ENCODE measurements around the gene GFOD1. TPM values are rescaled to one million over a fixed set of nuclear protein-coding genes. Genes with fewer than 3 reads are reported as not detected.

The GFOD1 gene
- total and polyA plus RNA-seq, 10 of the 15 experiments (the other 5 are each of a cell fraction or from before 2014, with no cell fraction given), result 6.5 to 41.4 (median 16.0) TPM

DNA sequence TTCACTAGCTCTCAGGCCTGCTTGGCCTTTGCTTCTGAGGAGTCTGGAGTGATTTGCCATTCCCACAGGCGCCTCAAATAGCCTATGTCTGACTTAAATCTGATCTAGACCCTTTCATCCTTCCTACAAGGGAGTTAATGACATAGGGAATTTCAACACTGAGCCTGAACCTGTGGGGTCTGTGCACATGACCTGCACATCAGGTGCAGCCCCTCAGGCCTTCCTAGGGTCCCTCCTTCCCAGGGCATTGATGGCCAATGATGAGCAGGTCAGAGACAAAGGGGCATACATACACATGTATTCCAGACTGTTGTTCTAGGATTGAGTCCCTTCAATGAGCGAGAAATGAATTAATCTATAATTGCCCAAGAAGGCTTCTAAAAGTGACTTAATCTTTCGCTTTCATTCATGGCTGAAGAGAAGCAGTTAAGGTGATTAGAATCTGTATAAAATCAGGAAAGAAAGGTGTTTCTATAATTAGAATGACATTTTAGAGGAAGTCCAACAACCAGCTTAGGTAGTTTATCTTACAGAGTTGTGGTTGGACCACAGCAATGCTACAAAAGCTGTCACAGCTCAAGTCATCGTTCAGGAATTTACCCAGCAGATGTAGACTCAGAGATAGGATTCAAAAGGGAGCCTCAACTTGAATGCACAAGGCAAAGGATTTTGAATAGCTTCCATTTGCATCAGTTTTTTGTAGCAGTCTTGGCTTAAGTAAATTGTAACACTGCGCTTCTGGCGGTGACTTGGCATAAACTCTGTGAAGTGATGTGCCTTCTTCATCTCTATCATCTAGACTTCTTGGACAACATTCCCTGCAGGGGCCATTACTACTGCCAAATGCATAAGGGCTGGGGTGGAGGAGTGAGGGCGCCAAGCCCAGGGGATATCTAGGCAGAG is 132.1 kb downstream of the GFOD1 start (continued):
- TF ChIP-seq TCF7 (IDR thresholded peaks at IDR 0.05; ENCODE audit: borderline replicate concordance) (no peak), SMARCA5 (IDR thresholded peaks at IDR 0.05) (peak; percentile 95), TCF12 (IDR thresholded peaks at IDR 0.05; ENCODE audit: low read depth, low read length) (no peak), HDAC6 (IDR thresholded peaks at IDR 0.05; ENCODE audit: unreplicated experiment) (no peak), NR2C2 (IDR thresholded peaks at IDR 0.05; ENCODE audit: borderline replicate concordance, control insufficient read depth, insufficient read length, low read depth) (no peak), SUZ12 (IDR thresholded peaks at IDR 0.05; ENCODE audit: unreplicated experiment) (no peak), MXI1 (IDR thresholded peaks at IDR 0.05; ENCODE audit: low read depth, low read length) (peak; percentile 31; the same call in 1 of the 2 replicates), ATF7 (IDR thresholded peaks at IDR 0.05; ENCODE audit: low read depth) (0 out of 2 replicates have a peak, but pooled peaks have one; percentile 28), RB1 (IDR thresholded peaks at IDR 0.05; ENCODE audit: borderline replicate concordance) (no peak), NKRF (conservative IDR thresholded peaks at IDR 0.05) (no peak), PAX5 (IDR thresholded peaks at IDR 0.05; ENCODE audit: borderline replicate concordance, low read depth, low read length) (peak; percentile 32; the same call in 1 of the 2 replicates), BACH1 (IDR thresholded peaks at IDR 0.05; ENCODE audit: borderline replicate concordance) (no peak), USF2 (IDR thresholded peaks at IDR 0.05; ENCODE audit: borderline replicate concordance, low read depth, low read length) (no peak), EED (IDR thresholded peaks at IDR 0.05; ENCODE audit: low read depth) (peak; percentile 73; the same call in 1 of the 2 replicates), SREBF1 (IDR thresholded peaks at IDR 0.05; ENCODE audit: low read length) (no peak)
- TF ChIP-seq, protein P1, sequence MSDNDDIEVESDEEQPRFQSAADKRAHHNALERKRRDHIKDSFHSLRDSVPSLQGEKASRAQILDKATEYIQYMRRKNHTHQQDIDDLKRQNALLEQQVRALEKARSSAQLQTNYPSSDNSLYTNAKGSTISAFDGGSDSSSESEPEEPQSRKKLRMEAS (IDR thresholded peaks at IDR 0.05; ENCODE audit: low read depth, low read length), result no peak
- TF ChIP-seq, protein P2, sequence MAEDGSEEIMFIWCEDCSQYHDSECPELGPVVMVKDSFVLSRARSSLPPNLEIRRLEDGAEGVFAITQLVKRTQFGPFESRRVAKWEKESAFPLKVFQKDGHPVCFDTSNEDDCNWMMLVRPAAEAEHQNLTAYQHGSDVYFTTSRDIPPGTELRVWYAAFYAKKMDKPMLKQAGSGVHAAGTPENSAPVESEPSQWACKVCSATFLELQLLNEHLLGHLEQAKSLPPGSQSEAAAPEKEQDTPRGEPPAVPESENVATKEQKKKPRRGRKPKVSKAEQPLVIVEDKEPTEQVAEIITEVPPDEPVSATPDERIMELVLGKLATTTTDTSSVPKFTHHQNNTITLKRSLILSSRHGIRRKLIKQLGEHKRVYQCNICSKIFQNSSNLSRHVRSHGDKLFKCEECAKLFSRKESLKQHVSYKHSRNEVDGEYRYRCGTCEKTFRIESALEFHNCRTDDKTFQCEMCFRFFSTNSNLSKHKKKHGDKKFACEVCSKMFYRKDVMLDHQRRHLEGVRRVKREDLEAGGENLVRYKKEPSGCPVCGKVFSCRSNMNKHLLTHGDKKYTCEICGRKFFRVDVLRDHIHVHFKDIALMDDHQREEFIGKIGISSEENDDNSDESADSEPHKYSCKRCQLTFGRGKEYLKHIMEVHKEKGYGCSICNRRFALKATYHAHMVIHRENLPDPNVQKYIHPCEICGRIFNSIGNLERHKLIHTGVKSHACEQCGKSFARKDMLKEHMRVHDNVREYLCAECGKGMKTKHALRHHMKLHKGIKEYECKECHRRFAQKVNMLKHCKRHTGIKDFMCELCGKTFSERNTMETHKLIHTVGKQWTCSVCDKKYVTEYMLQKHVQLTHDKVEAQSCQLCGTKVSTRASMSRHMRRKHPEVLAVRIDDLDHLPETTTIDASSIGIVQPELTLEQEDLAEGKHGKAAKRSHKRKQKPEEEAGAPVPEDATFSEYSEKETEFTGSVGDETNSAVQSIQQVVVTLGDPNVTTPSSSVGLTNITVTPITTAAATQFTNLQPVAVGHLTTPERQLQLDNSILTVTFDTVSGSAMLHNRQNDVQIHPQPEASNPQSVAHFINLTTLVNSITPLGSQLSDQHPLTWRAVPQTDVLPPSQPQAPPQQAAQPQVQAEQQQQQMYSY (CRISPR knock-in tag; IDR thresholded peaks at IDR 0.05), result no peak
- TF ChIP-seq, protein P3, sequence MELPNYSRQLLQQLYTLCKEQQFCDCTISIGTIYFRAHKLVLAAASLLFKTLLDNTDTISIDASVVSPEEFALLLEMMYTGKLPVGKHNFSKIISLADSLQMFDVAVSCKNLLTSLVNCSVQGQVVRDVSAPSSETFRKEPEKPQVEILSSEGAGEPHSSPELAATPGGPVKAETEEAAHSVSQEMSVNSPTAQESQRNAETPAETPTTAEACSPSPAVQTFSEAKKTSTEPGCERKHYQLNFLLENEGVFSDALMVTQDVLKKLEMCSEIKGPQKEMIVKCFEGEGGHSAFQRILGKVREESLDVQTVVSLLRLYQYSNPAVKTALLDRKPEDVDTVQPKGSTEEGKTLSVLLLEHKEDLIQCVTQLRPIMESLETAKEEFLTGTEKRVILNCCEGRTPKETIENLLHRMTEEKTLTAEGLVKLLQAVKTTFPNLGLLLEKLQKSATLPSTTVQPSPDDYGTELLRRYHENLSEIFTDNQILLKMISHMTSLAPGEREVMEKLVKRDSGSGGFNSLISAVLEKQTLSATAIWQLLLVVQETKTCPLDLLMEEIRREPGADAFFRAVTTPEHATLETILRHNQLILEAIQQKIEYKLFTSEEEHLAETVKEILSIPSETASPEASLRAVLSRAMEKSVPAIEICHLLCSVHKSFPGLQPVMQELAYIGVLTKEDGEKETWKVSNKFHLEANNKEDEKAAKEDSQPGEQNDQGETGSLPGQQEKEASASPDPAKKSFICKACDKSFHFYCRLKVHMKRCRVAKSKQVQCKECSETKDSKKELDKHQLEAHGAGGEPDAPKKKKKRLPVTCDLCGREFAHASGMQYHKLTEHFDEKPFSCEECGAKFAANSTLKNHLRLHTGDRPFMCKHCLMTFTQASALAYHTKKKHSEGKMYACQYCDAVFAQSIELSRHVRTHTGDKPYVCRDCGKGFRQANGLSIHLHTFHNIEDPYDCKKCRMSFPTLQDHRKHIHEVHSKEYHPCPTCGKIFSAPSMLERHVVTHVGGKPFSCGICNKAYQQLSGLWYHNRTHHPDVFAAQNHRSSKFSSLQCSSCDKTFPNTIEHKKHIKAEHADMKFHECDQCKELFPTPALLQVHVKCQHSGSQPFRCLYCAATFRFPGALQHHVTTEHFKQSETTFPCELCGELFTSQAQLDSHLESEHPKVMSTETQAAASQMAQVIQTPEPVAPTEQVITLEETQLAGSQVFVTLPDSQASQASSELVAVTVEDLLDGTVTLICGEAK (IDR thresholded peaks at IDR 0.05; ENCODE audit: borderline replicate concordance), result no peak

Data from GM12878 (cell line).